Myocyte (in vitro differentiated cells): Measurements from ENCODE around the gene MROH8. TPM values are rescaled to one million over a fixed set of nuclear protein-coding genes. Genes with fewer than 3 reads are reported as not detected.

Experiments used
- DNase-seq: peaks from one replicate; pipeline ENCODE4 v3.0.0-alpha.2; 2012; ENCODE audit warnings: low read depth
- total RNA-seq: library from RNA; depleted of rRNA; stranded (reverse); fragments of >200 nt; gene quantifications from 2 replicates; pipeline ENCODE4 v1.2.3, GENCODE V29; 2014

The MROH8 gene
- total RNA-seq, 1 donor from 2014 or later = 6.6 TPM

DNA sequence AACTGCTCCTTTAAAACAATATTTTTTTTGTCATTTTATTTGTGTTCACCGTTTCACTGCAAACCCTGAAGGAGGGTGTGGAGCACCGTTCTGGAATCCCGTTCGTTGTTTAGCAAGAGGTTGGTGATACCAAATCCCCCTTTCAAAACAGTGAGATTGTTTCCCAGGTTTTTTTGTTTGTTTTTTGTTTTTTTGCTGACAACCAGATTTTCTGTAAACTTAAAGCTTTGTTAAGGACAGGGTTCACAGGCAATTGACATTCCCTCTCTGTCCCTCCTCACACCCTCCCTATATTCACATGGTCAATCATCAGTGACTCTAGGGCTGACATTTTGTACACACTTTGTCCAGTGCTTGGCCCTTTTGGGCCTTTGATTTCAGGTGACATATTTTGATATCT lies 21.0 kb upstream of the MROH8 start:
- no peak for DNase-seq

DNA sequence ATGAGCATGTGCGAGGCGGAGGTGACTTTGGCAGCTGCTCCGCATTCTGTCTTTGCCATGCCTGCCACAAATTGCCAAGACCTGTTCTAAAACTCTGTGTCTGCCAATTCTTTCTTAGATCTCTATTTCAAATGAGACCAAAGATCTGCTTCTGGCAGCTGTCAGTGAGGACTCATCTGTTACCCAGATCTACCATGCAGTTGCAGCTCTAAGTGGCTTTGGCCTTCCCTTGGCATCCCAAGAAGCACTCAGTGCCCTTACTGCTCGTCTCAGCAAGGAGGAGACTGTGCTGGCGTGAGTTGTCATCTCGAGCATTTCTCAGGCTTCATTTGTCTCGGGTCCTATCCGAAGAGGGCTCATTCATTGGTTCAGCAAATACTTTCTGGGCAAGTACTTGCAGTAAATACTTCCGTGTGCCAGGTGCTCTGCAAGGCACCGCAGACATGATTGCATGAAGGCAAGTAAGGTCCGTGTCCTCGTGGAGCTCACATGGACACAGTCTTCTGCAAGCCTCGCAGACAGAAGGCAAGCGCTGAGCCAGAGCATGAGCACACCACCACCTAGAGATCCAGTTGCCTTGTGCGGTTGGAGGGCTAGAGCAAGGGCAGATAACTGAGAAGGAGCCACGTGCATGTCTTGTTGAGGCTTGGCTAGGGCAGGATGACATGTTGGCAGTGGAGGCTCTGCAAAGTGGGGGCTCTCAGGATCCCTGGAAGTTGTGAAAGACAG lies 19.7 kb upstream of the MROH8 start:
- peak; percentile 28 for DNase-seq

DNA sequence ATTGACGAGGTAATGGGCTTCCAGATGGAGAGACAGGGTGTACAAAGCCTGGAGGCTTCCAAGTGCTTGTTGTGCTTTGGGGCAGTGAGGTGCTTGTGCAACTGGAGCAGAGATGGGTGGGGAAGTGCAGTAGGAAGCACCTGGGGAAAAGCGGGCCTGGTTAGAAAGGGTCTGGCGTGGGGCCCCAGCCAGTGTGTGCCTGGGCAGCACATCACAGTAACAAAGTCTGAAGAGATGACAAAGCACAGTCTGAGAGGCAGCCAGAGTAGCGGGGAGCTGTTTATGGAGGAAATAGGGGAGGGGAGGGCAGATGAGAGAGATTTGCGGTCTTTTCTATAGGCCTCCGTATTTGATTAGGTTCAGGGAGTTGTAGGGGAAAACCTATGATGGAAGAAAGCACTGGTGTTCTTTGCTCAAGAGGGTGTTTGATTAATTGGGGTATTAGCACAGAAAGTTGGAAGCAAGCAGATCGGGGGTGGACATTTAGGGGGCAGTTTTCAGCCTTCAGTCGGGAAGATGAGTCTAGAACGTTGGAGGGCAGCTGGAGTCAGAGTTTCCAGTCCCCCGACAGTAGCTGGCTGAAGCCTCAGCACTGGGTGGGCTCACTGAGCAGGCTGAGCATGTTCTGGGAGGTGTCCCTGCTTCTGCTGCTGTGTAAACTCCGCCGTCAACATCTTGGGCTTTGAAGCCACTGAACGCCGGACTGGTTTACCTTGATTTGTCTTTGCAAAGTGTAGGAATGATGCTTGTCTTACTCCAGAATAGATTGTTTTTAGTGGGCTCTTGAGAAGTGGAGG lies 15.5 kb upstream of the MROH8 start:
- DNase-seq = no peak

DNA sequence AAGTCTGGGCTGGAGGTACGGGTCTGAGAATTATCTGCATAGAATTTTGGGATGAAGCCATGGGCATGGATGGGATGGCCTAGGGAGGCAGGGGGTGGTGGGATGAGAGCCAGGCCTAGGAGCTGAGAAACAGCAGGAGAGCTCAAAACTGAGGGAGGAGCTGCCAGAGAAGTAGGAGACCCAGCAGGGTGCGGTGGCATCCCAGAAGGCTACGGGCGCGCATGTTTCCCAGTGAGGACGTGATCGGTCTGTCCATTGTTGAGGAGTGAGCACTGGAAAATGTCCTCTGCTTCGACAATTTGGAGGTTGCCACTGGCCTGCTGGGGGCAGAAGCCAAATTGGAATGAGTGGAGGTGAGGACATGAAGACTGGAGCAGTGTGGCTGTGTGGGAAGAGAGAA lies 14.5 kb upstream of the MROH8 start:
- no peak for DNase-seq

DNA sequence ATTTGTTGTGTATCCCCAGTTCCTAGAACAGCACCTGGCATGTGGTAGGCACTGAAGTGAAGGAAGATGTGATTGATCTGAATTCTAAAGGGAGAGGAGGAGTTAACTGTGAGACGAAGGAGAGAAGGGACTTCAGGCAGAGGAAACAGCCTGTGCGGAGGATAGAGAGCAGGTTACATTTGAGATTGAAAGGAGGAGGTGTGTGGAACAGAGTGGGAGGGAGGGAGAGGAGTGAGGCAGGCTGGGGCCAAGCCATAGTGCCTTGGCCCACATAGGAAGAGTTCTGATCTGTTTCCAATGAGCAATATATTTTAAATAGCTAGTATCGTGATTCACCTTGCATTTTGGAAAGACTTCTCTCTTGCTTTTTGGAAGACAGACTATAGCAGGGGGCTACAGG lies 13.9 kb upstream of the MROH8 start:
- DNase-seq = no peak

DNA sequence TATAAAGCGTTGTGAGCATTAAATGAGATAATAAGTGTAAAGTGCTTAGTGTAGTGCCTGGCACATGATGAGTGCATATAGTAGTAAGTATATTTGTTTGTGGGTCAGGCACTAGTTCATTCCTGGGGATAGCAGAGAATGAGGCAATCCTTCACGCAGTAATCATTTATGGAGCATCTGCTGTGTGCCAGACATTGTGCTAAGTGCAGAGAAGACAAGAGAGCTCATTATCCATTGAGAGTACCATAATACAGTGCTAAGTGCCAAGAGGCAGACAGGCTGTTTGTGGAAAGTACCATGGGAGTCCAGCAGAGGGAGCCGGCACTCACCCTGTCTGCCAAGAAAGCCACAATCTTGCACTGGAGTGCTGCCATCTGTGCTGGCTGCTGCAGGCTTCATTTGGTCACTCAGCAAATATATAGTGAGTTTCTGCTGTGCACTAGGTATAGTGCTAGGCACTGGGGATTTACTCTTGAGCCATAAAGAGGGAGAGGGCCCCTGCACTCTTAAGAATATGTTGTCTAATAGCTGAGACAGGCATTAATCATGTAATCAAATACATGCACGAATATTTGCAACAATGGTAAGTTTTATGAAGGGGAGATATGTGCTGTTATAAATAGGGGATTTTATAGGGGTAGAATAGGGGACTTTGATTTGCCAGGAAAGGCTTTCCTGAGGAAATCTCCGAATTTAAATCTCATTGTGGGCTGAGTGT lies 12.9 kb upstream of the MROH8 start:
- peak; percentile 92 for DNase-seq

DNA sequence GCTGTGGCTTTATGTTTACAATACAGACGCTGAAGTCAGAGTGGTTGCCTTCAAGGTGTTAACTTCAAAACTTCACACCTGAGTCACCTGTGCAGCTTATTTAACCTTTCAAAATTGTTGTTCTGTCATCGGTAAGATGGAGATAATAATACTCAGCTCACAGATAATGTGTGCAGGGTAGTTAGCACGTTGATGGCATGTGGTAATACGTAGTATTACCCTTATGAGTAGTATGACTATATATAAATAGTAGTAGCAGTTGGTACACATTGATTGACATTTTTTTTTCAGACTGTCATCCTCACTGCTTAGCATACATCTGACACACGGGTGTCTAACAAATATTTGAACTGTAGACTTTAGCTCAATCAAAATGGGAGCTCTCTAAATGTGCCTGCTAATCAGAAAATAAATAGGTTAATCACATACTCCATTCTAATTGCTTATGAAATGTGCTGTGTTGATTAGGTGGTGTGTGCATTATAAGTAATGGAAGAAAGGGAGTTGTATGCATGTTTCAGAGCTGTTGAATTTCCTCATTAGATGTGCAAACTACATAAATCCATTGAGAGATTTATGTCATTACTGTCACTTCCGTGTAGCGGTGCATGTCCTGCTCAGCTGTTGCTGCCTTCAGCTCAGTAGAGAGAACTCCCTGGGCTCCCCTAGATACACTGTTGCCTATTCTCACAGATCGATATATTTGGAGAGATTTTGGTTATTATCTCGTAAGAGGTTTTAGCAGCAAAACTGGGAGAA lies 11.2 kb upstream of the MROH8 start:
- DNase-seq = no peak

DNA sequence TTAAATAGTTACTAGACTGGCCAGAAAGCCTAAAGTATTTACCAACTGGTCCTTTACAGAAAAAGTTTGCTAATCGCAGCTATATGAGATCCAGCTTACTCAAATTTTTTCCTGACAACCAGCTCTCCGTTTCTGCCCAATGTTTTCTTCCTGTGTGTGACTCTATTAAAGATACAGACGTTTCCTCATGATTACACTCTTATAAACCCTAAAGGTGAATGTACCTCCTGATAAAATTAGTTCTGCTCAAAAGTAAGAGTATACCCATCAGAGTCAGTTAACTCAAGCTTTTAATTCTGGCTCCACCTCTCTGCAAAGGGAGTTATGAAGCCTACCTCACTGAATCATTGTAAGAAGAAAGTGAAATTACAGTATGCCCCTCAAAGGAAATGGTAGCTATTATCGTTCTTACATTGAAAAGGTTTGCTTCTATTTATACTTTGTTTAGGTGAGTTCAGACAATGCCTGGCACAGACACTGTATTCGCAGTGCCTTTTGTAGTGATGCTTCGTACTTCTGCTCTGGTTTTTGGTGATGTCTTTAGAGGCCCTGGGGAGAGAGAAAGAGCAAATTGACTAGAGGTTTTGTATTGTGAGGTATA lies 10.2 kb upstream of the MROH8 start:
- DNase-seq = no peak

DNA sequence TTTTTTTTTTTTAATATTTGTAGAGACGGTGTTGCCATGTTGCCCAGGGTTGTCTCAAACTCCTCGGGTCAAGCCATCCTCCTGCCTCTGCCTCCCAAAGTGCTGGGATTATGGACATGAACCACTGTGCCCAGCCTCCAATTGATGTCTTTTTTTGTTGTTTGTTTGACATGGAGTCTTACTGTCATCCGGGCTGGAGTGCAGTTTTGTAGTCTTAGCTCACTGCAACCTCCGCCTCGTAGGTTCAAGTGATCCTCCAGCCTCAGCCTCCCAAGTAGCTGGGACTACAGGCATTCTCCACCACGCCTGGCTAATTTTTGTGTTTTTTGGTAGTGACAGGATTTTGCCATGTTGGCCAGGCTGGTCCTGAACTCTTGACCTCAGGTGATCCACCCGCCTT lies 9.4 kb upstream of the MROH8 start:
- DNase-seq = no peak

DNA sequence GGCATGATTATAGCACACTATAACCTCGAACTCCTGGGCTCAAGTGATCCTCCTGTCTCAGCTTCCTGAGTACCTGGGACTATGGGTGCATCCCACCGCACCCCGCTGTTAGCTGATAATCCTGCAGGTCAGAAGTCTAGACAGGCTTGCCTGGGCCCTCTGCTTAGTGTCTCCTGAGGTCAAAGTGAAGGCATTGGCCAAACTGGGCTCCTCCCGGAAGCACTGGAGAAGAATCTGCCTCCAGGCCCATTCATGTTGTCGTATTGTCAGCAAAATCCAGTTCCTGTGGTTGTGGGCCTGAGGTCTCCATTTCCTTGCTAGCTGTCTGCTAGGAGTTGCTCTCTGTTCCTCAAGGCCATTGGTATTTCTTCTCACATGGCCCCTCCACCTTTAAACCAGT lies 6.3 kb upstream of the MROH8 start:
- no peak for DNase-seq

DNA sequence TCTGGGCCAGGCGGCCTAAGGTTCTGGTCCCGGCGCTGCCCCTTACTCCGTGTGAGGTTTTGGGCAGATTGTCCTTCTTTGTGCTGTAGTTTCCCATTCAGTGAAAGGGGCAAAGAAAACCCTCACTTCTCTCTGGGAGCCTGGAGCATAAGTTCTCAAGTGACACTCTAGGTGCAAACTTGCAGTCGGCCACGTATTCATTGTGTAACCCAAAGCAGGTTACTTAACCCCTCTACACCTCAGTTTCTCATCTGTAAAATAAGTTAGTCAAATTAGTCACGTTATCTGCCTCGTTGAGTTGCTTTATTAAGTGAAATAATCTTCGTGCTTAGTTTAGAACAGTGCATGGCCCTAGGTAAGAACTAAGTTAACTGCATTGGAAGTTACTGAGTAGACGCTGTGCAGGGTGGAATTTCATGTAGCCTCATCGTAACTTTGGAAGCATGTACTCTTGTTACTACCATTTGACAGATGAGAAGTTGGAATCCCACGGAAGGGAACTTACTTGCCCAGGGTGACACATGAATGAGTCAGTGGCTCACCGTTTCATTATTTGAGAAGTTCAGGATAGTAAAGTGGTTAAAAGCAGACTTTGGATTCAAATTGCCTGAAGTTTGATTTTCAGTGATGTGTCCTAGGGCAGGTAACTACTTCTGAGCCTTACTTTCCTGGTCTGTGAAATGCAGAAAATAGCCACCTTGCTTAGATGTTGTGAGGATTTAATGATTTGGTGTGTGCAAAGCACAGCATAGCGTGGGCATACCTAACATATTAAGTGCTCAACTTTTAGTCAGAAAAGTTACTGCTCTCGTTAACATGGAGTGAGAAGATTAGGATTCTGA lies 556 bp upstream of the MROH8 start:
- peak; percentile 38 for DNase-seq

DNA sequence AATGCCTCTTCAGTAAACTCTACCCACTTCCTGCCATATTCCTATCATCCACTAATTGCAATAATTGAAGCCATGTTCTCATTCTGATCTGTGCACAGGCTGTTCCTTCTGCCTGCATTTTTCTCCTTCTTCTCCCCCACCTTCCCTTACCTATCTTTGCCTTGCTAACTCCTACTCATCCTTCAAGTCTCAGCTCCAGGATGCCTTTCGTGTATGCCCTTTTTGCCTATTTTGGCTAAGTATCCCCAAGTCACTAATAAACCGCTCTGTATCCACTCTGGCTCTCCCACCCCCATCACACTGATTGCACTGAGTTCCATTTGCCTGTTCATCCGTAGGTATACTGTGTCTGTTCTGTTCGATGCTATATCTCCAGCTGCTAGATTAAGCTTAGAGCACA lies 6.5 kb downstream of the MROH8 start:
- DNase-seq = no peak

DNA sequence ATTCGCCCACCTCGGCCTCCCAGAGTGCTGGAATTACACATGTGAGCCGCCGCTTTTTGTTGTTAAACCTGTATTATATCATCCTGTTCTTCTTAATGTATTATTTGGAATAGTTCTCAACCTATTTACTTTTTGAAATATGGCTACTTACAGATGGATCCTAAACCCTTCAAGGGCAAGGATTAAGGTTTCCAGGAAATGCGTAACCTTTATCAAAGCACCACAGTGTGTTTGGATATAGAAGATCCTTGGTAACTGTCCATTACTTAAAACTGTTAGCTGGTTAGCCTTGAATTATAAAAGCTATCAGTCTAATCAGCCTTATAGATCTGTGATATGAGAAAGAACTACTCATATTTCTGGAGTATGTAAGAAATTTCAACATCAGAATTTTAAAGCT lies 12.5 kb downstream of the MROH8 start:
- DNase-seq = no peak

DNA sequence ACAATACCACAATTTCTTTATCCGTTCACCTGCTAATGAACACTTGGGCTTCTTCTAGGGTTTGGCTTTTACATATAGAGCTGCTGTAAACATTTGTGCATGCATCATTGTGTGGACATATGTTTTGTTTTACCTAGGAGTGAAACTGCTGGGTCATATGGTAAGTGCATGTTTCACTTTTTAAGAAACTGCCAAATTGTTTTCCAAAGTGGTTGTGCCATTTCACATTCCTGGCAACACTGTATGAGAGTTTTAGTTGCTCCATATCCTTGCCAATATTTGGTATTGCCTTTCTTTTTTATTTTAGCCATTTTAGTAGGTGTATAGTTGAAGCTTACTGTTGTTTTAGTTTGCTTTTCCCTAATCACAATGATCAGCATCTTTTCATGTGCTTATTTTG lies 14.3 kb downstream of the MROH8 start:
- no peak for DNase-seq

DNA sequence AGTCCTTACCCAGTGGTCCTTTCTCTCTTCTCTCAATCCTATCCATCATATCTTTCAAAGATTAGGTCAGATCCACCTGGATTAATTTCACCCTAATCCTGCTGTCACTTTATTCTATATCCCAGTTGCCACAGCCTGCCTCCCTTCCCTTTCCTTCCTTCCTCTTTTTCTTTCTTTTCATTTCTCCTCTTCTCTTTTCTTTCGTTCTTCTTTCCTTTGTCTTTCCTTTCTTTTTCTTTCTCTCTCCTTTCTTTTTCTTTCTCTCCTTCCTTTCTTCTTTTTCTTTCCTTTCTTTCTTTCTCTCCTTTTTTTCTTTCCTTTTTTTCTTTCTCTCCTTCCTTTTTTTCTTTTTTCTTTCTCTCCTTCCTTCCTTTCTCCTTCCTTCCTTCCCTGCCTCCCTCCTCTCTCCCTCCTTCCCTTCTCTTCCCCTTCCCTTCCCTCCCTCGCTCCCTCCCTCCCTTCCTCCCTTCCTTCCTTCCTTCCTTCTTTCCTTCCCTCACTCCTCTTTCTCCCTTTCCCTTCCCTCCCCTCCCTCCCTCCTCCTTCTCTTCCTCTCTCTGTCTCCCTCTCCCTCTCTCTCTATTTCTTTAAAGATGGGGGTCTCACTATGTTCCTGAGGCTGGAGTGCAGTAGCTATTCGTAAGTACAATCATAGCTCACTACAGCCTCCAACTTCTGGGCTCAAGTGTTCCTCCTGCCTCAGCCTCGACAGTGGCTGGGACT lies 15.4 kb downstream of the MROH8 start:
- DNase-seq = no peak

DNA sequence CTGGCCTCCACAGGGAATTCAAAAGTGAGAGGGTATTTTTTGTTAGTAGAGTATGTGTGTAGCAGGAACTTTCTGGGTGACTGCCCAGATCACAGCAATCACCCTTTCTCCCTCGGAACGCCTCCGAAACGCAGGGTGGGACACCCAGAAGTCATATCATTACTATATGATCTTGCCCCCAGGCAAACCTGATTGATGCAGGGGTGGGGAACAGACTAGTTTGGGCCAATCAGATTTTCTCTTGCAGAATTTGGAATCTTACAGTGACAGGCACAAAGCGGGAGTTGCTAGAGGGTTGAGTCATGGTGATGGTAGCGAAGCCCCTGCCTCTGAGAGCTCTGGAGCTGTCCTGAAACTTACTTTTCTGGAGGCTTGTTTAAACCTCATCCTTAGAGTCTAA lies 16.7 kb downstream of the MROH8 start:
- no peak for DNase-seq

DNA sequence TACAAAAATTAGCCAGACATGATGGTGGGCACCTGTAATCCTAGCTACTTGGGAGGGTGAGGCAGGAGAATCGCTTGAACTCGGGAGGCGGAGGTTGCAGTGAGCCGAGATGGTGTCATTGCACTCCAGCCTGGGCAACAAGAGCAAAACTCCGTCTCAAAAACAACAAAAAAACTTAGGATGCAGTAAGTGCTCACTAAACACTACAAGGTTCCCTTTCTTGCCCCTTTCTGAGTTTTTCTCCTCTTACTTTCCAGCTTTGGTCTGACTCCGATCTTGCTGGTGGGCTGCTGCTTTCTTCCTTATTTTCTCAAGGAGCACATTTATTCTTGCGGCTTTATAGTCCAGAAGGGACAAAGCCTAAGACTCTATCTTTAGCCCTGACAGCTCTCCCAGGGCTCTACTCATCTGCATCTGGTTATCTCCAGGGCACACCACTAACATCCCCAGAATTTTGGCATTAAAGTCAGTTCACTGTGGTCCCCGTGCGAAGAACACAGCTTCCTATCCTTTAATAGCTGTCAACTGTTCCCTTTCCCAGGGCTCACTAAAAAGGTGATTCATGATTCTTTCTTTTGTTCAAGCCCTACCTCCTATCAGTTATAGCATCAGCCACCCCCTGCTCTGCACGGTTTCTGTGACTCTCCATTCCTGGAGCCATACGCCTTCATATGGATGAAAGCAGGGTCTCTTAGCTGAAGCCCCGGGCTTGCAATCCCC lies 17.4 kb downstream of the MROH8 start:
- DNase-seq = no peak

DNA sequence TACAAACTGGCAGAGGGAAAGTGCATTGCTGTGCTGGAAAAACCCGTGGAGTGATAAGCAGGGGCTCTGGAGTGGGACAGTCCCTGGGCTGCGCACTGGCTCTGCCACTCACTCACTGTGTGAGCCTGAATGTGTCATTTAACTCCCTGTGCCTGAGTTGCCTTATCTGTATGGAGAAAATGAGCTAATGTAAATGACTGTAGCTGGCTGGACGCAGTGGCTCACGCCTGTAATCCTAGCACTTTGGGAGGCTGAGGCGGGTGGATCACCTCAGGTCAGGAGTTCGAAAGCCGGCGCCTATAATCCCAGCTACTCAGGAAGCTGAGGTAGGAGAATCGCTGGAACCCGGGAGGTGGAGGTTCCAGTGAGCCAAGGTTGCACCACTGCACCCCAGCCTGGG lies 18.7 kb downstream of the MROH8 start:
- no peak for DNase-seq

DNA sequence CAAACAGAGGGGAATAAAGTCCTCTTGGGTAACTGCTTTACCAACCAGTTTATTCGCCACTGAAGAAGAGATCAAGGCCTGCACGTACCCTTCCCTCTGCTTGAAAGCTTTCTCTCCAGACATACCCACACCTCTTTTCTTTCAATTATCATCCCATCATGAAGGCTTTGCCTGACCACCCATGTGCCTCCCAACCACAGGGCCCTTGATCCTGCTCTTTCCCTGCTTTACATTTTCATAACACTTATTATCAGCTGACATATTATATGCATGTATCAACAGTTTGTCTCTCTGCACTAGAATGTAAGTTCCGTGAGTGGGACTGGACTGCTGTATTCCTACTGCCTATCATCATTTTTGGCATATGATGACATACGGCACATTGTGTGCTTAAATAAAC lies 21.1 kb downstream of the MROH8 start:
- DNase-seq = no peak
